DOHH2 (cell line): ENCODE data around the gene GHDC.

Source experiments
- EZH2phosphoT487 ChIP-seq: fragments of 200-600 bp; sonication (generic); IDR thresholded peaks from 2 replicates; pipeline ENCODE4 v1.6.1; 2017; ENCODE audit warnings: borderline replicate concordance, mild to moderate bottlenecking, antibody characterized with exemption, low read length, moderate library complexity, mixed read lengths
- TF ChIP-seq, protein P1 (sequence below): fragments of 200-600 bp; sonication (generic); IDR thresholded peaks from one replicate; pipeline ENCODE4 v1.5.1; 2014; ENCODE audit warnings: antibody characterized with exemption, mild to moderate bottlenecking, low read depth, low read length; ENCODE audit not compliant: poor library complexity, severe bottlenecking

DNA sequence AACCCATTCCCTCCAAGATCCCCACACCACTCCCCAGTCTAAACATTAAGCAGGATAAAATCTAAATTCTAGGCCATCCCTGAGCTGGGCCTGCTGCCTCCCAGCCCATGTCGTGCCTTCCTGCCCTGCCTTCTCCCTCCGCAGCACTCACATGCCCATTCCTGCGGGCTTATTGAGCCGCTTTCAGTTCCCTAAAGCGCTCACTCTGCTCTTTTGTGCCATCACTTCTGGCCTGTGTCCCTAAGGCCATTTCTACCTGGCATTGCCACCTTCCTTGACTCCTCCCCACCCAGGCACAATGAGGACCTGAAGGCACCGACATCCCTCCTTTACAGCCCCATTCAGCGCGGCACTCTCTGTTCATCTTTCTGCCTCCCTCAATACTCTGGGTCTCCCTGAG lies 26.5 kb downstream of the GHDC start:
- TF ChIP-seq EZH2phosphoT487: no peak
- TF ChIP-seq, protein P1, sequence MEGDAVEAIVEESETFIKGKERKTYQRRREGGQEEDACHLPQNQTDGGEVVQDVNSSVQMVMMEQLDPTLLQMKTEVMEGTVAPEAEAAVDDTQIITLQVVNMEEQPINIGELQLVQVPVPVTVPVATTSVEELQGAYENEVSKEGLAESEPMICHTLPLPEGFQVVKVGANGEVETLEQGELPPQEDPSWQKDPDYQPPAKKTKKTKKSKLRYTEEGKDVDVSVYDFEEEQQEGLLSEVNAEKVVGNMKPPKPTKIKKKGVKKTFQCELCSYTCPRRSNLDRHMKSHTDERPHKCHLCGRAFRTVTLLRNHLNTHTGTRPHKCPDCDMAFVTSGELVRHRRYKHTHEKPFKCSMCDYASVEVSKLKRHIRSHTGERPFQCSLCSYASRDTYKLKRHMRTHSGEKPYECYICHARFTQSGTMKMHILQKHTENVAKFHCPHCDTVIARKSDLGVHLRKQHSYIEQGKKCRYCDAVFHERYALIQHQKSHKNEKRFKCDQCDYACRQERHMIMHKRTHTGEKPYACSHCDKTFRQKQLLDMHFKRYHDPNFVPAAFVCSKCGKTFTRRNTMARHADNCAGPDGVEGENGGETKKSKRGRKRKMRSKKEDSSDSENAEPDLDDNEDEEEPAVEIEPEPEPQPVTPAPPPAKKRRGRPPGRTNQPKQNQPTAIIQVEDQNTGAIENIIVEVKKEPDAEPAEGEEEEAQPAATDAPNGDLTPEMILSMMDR: no peak
